Testis (tissue), 2 donors: ENCODE results near the gene IWS1.

Source experiments
- CTCF ChIP-seq, 3 experiments: fragments of 450-650 bp in 2 of 3; fragments of 200-600 bp in 1 of 3; sonication (generic) in 1 of 3; IDR thresholded peaks; one replicate each; pipeline ENCODE4 v1.5.1; 2016 to 2019; ENCODE audit warnings: antibody characterized with exemption in 3 of 3, mild to moderate bottlenecking in 2 of 3, moderate library complexity in 1 of 3
- POLR2A ChIP-seq: fragments of 450-650 bp; IDR thresholded peaks from one replicate; pipeline ENCODE4 v1.6.1; 2017; ENCODE audit warnings: antibody characterized with exemption, mild to moderate bottlenecking, moderate library complexity

DNA sequence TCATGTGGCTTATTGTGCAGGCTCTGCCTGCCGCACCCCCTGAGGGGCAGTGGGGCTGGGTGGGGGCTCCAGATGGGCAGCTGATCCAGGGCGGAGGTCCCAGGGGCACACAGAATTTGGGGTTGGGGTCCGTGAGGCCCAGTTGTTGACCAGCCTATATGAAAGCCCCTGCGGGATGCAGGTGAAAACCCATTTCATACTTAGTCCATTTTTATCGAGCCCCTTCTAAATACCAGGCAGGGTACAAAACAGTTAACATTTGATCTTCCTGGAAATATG is 39.8 kb upstream of the IWS1 start:
- no peak for TF ChIP-seq CTCF (IDR thresholded peaks at IDR 0.05)
- TF ChIP-seq POLR2A = no peak
